Parathyroid adenoma (tissue), 2 donors: Measurements from ENCODE around the gene FGFBP2.

Source experiments
- H2AFZ ChIP-seq: fragments of 300-600 bp; sonication (generic); one replicate; pipeline ENCODE4 v1.7.0; 2017; ENCODE audit warnings: antibody characterized with exemption, mild to moderate bottlenecking
- H3K27ac ChIP-seq: fragments of 300-600 bp; sonication (generic); one replicate; pipeline ENCODE4 v1.7.0; 2017
- H3K27me3 ChIP-seq: fragments of 300-600 bp; sonication (generic); one replicate; pipeline ENCODE4 v1.7.0; 2017; ENCODE audit warnings: low read length; ENCODE audit not compliant: control insufficient read depth, insufficient read depth
- H3K36me3 ChIP-seq: fragments of 300-600 bp; sonication (generic); one replicate; pipeline ENCODE4 v1.7.0; 2017; ENCODE audit warnings: low read length; ENCODE audit not compliant: control insufficient read depth, insufficient read depth
- H3K4me1 ChIP-seq: fragments of 300-600 bp; sonication (generic); one replicate; pipeline ENCODE4 v1.7.0; 2017; ENCODE audit warnings: control low read depth
- H3K4me2 ChIP-seq: fragments of 300-600 bp; sonication (generic); one replicate; pipeline ENCODE4 v1.7.0; 2017; ENCODE audit warnings: low read length
- H3K4me3 ChIP-seq: fragments of 300-600 bp; sonication (generic); one replicate; pipeline ENCODE4 v1.7.0; 2017; ENCODE audit warnings: low read depth, low read length
- H3K79me2 ChIP-seq: fragments of 300-600 bp; sonication (generic); one replicate; pipeline ENCODE4 v1.7.0; 2017; ENCODE audit warnings: control low read depth
- H3K9ac ChIP-seq: fragments of 300-600 bp; sonication (generic); one replicate; pipeline ENCODE4 v1.7.0; 2017; ENCODE audit warnings: mild to moderate bottlenecking
- H3K9me3 ChIP-seq: fragments of 300-600 bp; sonication (generic); one replicate; pipeline ENCODE4 v1.7.0; 2017; ENCODE audit warnings: low read length; ENCODE audit not compliant: control insufficient read depth
- TF ChIP-seq, protein P1 (sequence below): fragments of 300-600 bp; sonication (generic); IDR thresholded peaks from one replicate; pipeline ENCODE4 v1.7.0; 2017; ENCODE audit warnings: antibody characterized with exemption, mild to moderate bottlenecking
- donor health status: primary hyperparathyroidism.

Gene FGFBP2

DNA sequence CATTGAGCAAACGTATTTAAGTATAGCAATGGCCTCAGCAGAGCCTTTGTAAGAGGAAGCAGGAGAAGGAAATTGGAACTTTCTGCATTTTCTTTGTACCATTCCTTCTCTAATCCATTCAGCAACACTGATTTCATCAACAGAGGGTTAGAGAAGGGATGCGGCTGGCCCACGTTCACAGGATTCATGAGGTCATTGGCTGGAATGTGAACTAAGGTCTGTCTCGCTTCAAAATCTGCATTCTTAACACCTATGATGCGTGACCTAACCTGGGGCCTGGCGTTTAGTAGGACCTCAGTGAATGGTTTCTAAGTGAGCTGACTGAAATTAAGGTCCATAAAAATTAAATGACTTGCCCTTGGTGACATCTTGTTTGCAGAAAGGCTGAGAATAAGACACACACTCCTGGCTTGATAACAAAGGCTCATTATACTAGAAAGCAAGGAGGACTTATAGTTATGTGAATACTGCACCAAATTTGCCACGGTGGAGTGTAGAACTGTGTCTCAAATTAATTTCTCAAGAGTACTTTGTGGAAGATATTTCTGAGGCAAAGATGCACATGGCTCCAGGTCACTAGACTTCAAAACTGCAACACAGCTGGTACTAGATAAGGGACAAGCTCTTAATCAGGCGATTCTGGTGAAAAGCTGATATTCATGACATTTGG is 49.9 kb downstream of the FGFBP2 start:
- no peaks in the 10 kb centered on the region for H3K79me2 ChIP-seq
- H3K4me3 ChIP-seq: no peak overlapping the region
- no peaks in the 10 kb centered on the region for H3K9me3 ChIP-seq
- H3K36me3 ChIP-seq: no peaks in the 10 kb centered on the region
- no peak overlapping the region for H3K27ac ChIP-seq
- H2AFZ ChIP-seq: no peak overlapping the region
- H3K4me1 ChIP-seq: no peaks in the 10 kb centered on the region
- H3K9ac ChIP-seq: no peak overlapping the region
- H3K4me2 ChIP-seq: no peak overlapping the region
- H3K27me3 ChIP-seq: no peaks in the 10 kb centered on the region
- TF ChIP-seq, protein P1, sequence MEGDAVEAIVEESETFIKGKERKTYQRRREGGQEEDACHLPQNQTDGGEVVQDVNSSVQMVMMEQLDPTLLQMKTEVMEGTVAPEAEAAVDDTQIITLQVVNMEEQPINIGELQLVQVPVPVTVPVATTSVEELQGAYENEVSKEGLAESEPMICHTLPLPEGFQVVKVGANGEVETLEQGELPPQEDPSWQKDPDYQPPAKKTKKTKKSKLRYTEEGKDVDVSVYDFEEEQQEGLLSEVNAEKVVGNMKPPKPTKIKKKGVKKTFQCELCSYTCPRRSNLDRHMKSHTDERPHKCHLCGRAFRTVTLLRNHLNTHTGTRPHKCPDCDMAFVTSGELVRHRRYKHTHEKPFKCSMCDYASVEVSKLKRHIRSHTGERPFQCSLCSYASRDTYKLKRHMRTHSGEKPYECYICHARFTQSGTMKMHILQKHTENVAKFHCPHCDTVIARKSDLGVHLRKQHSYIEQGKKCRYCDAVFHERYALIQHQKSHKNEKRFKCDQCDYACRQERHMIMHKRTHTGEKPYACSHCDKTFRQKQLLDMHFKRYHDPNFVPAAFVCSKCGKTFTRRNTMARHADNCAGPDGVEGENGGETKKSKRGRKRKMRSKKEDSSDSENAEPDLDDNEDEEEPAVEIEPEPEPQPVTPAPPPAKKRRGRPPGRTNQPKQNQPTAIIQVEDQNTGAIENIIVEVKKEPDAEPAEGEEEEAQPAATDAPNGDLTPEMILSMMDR: no peak

DNA sequence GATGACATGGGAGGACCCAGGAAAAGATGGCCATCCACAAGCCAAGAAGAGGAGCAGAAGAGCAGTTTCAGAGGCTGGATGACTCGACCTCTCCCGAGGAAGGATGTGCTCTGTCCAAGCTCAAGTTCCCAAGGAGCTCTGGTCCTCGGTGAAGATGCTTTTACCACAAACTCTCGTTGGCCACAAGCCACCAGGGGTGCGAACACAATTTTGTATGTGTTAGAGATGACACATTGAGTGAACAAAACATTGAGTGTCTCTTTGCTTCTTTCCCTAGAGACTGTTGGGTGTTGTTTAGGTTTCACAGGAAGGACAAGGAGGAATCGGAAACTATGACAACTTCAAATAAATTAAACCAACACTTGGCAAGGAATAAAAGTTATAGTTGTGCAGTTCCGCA is 50.7 kb downstream of the FGFBP2 start:
- H3K36me3 ChIP-seq: no peaks in the 10 kb centered on the region
- no peak overlapping the region for H2AFZ ChIP-seq
- no peaks in the 10 kb centered on the region for H3K9me3 ChIP-seq
- no peak overlapping the region for H3K9ac ChIP-seq
- H3K4me3 ChIP-seq: no peak overlapping the region
- TF ChIP-seq, protein P1: no peak
- no peaks in the 10 kb centered on the region for H3K27me3 ChIP-seq
- no peak overlapping the region for H3K27ac ChIP-seq
- no peaks in the 10 kb centered on the region for H3K79me2 ChIP-seq
- no peaks in the 10 kb centered on the region for H3K4me1 ChIP-seq
- no peak overlapping the region for H3K4me2 ChIP-seq
